Fibroblast of villous mesenchyme (primary cell): Measurements from ENCODE around the gene NOPCHAP1. TPM values are rescaled to one million over a fixed set of nuclear protein-coding genes. Genes with fewer than 3 reads are reported as not detected.

Experiments
- DNase-seq: peaks from one replicate; pipeline ENCODE4 v3.0.0-alpha.2; 2010; ENCODE audit warnings: low read depth
- H3K4me3 ChIP-seq: 2 replicates; pipeline ENCODE4 v1.5.1; 2011; ENCODE audit warnings: low read depth, mild to moderate bottlenecking, low read length
- total RNA-seq: library from RNA; depleted of rRNA; stranded (reverse); fragments of >200 nt; gene quantifications from 2 replicates; pipeline ENCODE4 v1.2.3, GENCODE V29; 2012
- TF ChIP-seq, protein P1 (sequence below): IDR thresholded peaks from 2 replicates; pipeline ENCODE4 v1.5.1; 2012; ENCODE audit warnings: low read depth, mild to moderate bottlenecking, low read length; ENCODE audit not compliant: insufficient read depth

NOPCHAP1 gene
- total RNA-seq, 1 donor: 7.8 TPM

GRCh38 chr12:104964856-104965205 is 21.3 kb upstream of the NOPCHAP1 start:
- H3K4me3 ChIP-seq: no peak overlapping the region
- TF ChIP-seq, protein P1, sequence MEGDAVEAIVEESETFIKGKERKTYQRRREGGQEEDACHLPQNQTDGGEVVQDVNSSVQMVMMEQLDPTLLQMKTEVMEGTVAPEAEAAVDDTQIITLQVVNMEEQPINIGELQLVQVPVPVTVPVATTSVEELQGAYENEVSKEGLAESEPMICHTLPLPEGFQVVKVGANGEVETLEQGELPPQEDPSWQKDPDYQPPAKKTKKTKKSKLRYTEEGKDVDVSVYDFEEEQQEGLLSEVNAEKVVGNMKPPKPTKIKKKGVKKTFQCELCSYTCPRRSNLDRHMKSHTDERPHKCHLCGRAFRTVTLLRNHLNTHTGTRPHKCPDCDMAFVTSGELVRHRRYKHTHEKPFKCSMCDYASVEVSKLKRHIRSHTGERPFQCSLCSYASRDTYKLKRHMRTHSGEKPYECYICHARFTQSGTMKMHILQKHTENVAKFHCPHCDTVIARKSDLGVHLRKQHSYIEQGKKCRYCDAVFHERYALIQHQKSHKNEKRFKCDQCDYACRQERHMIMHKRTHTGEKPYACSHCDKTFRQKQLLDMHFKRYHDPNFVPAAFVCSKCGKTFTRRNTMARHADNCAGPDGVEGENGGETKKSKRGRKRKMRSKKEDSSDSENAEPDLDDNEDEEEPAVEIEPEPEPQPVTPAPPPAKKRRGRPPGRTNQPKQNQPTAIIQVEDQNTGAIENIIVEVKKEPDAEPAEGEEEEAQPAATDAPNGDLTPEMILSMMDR: no peak
- no peak for DNase-seq

DNA sequence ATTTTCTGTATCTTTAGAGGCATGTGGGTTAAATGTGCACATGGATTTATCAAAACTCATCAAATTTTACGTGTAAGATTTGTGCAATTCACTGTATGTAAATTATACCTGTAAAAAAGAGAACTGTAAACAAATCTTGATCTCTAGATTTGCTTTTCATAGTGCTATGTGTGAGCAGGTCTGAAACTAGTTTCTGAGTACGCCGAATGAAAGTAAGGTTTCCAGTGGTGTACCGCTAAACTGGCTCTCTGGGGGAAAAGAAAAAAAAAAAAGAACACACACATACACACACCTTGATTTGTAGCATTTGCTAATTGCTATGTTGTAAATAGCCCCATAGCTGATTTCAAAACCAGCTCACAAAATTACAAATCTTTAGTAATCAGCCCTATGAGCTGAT is 19.4 kb upstream of the NOPCHAP1 start:
- DNase-seq: no peak
- H3K4me3 ChIP-seq: no peak overlapping the region
- TF ChIP-seq, protein P1: no peak

DNA sequence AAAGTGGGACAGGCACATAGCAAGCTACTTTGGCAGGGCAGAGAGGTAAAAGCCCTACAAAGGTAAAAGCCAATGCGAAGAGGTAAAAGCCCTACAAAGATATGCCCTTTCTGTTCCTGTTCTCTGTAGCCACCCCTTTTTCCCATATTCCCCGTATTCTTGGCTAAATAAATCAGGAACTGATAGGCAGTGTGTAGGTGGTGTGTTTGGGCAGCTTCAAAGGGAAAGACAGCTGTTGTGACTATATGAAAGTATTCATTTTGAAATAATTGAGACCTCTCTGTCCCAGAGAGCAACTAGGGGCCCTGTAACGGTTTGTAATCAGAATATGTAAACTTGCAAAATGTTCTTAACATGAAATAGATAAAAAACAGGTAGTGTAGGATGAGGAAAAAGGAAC is 16.8 kb upstream of the NOPCHAP1 start:
- no peak overlapping the region for H3K4me3 ChIP-seq
- TF ChIP-seq, protein P1: no peak
- DNase-seq: no peak

DNA sequence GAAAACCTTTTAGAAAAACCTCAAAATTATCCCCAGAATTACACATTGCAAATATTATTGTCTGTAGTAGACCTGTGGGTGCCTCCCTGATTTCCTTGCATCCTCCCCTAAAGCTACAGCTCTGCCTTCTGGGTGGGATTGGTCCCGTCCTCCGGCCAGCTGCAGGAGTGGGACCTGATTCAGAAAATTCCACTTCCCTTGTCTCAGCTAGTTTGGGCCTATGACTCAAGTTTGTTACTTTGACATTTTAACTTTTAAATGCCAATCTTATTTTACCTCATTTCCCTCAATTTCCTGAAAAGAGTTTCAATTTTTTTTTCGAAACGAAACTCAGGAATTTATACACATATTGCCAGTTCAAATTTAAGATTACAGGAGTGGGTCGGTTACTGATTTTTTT is 14.8 kb upstream of the NOPCHAP1 start:
- no peak overlapping the region for H3K4me3 ChIP-seq
- TF ChIP-seq, protein P1: no peak
- DNase-seq: no peak

- TF ChIP-seq, protein P1: no peak
- H3K4me3 ChIP-seq: no peak overlapping the region
Measured at GRCh38 chr12:104973250-104973649, 12.9 kb upstream of the NOPCHAP1 start.

GRCh38 chr12:104974626-104975290 is 11.4 kb upstream of the NOPCHAP1 start:
- H3K4me3 ChIP-seq: no peak overlapping the region
- no peak for DNase-seq
- TF ChIP-seq, protein P1: no peak

More at GRCh38 chr12:104973250-104973649, 12.9 kb upstream of the NOPCHAP1 start:
- DNase-seq: no peak

GRCh38 chr12:104975587-104976343 is 10.4 kb upstream of the NOPCHAP1 start:
- no peak overlapping the region for H3K4me3 ChIP-seq
- no peak for DNase-seq
- TF ChIP-seq, protein P1: no peak
